DLD1 (cell line): ENCODE results near the gene ZDHHC1.
"Not testable (repeated sequence)": the region's sequence is repeated elsewhere in the genome, so short reads cannot be mapped to it uniquely, and the experiment has no call there.

Experiments
- in situ Hi-C: cut with HindIII; loops from 2 replicates; pipeline ENCODE4 v1.10.0; 2017; ENCODE audit warnings: low sequenced_read_pairs

ZDHHC1 gene

GRCh38 chr16:67431775-67432505, 15.7 kb upstream of the ZDHHC1 start:
- in situ Hi-C loops, result no loop called here

GRCh38 chr16:67430977-67431774, 14.9 kb upstream of the ZDHHC1 start, which contains the start of gene HSD11B2:
TSS of gene HSD11B2 (plus strand) at chr16:67431121. CDS start at chr16:67431249, 128 bp downstream.
- in situ Hi-C loops, result no loop called here

- in situ Hi-C loops, result no loop called here
Observed at GRCh38 chr16:67430504-67430976, 14.3 kb upstream of the ZDHHC1 start.

GRCh38 chr16:67429799-67430503, 13.7 kb upstream of the ZDHHC1 start:
- in situ Hi-C loops, result no loop called here

- in situ Hi-C loops, result no loop called here
Observed at GRCh38 chr16:67429053-67429798, 12.9 kb upstream of the ZDHHC1 start.

GRCh38 chr16:67428146-67428731, 12.0 kb upstream of the ZDHHC1 start:
- in situ Hi-C loops, result no loop called here

- in situ Hi-C loops, result no loop called here
Observed at GRCh38 chr16:67426950-67427349, 10.7 kb upstream of the ZDHHC1 start.

- in situ Hi-C loops, result no loop called here
Observed at GRCh38 chr16:67426022-67426421, 9.7 kb upstream of the ZDHHC1 start.

GRCh38 chr16:67425580-67425979, 9.3 kb upstream of the ZDHHC1 start:
- in situ Hi-C loops, result no loop called here

- in situ Hi-C loops, result no loop called here
Observed at GRCh38 chr16:67425061-67425460, 8.8 kb upstream of the ZDHHC1 start.

- in situ Hi-C loops, result no loop called here
Observed at GRCh38 chr16:67424261-67424615, 8.0 kb upstream of the ZDHHC1 start.

- in situ Hi-C loops, result no loop called here
Observed at GRCh38 chr16:67423611-67424260, 7.5 kb upstream of the ZDHHC1 start.

- in situ Hi-C loops, result no loop called here
Observed at GRCh38 chr16:67423015-67423414, 6.7 kb upstream of the ZDHHC1 start.

GRCh38 chr16:67421030-67421429, 4.8 kb upstream of the ZDHHC1 start:
- in situ Hi-C loops, result no loop called here

- in situ Hi-C loops, result no loop called here
Observed at GRCh38 chr16:67419931-67420330, 3.7 kb upstream of the ZDHHC1 start.

- in situ Hi-C loops, result no loop called here
Observed at GRCh38 chr16:67419502-67419901, 3.2 kb upstream of the ZDHHC1 start.

- in situ Hi-C loops, result no loop called here
Observed at GRCh38 chr16:67417333-67418061, 1.2 kb upstream of the ZDHHC1 start.

GRCh38 chr16:67415421-67415820, 856 bp downstream of the ZDHHC1 start:
- in situ Hi-C loops, result not testable (repeated sequence)
